Hepatic stellate cell (primary cell): Measurements from ENCODE around the gene RASSF1.
"Not testable (repeated sequence)": the region's sequence is repeated elsewhere in the genome, so short reads cannot be mapped to it uniquely, and the experiment has no call there.

Source experiments
- DNase-seq: peaks from one replicate; pipeline ENCODE4 v3.0.0; 2011; ENCODE audit warnings: low spot score

Gene RASSF1

DNA sequence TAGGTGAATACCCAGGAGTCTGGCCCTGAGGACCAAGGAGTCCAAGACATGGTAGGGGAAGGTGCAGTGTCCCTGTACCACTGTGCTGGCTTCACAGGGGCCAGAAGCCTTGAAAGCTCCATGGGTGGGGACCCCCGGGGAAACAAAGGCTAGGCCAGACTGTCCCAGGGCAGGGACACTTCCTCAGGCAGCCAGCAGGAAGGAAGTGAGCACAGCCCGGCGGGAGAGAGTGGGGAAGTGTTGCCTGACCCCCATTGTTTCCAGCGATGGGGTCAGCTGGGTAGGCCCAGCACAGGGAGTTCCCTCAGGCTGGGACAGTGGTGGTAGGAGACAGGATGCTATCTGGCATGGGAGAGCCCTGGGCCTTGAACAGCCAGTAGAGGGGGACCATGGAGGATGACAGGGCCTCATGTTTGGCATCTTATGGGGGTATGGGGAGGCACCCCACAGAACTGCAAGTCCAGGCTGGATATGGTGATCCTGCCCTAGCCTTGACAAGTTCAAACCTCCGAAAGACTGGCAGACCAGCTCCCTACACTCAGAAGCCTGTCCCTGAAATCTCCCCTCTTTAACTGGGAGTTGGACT lies 16.9 kb downstream of the RASSF1 start:
- no peak for DNase-seq

DNA sequence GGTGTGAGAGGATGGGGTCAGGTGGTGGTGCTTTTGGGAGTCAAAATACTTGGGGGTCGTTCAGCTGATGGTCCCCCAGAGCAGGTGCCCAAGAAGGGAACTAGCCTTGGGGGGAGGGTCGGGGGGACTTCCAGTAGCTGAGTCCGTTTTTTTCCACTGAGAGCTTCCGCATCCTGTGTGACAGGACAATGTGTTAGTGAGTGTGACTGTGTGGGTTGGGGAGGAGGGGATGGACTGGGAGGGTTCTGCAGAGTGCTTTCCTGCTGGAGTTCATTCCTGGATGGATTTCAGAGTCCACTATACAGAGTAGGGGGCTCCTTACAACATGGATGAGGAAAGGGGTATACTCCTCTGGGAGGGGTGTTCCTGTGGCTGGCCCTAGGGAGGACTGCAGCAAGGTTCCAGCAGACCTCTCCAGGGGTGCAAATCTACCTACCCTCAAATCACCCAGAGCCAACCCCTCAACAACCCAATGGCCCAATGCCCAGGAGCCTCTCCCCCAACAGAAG lies 17.5 kb downstream of the RASSF1 start:
- DNase-seq: no peak

DNA sequence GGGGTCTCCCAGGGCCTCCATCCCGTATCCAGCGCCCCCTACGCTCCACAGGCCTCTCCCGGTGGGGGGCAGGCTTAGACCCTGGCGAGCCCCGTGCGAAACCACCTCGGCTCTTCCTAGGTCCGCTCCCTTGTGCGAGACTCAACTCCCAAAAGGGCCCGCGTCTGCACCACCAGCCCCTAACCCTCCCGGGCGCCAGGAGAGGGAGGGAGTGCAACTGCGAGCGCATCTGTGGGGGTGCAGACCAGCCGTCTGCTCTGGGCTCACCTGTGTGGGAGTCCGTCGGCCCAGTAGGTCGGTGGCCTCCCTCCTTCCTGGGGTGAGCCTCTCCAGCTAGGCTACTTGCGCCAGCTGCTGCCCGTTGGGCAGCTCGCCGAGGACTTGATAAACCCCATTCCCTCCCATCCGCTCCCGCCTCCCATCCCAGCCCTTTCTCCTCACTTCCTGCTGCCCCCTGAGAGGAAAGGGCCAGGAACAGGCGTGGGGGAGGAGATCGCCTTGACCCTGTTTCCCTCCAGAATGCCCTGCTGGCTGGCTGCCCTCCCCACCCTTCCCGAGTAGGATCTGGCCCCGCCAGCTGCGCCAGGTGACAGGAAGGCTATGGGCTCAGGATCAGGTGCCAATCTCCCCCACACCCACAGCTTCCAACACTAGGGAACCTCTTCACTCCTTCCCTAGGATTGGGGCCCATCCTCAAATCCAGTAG lies 18.1 kb downstream of the RASSF1 start, which contains the start of gene HYAL2:
Gene HYAL2, minus strand, starts transcription at position 360 of the 706 bp plus-strand sequence. CDS start 2,256 bp downstream, outside the sequence.
- DNase-seq: no peak

DNA sequence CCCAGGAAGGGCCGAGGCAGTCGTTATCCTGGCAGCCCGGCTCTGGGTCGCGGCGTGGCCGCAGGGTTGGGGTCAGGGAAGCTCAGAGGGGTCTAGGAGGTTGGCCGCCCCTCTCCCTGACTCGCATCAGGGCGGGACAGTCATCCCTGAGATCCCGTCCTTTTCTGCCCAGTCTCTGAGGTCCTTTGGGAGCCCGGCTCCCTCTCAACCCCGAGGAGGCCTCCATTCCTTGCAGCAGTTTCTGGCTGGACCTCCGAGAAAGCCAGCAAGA lies 18.6 kb downstream of the RASSF1 start:
- no peak for DNase-seq

DNA sequence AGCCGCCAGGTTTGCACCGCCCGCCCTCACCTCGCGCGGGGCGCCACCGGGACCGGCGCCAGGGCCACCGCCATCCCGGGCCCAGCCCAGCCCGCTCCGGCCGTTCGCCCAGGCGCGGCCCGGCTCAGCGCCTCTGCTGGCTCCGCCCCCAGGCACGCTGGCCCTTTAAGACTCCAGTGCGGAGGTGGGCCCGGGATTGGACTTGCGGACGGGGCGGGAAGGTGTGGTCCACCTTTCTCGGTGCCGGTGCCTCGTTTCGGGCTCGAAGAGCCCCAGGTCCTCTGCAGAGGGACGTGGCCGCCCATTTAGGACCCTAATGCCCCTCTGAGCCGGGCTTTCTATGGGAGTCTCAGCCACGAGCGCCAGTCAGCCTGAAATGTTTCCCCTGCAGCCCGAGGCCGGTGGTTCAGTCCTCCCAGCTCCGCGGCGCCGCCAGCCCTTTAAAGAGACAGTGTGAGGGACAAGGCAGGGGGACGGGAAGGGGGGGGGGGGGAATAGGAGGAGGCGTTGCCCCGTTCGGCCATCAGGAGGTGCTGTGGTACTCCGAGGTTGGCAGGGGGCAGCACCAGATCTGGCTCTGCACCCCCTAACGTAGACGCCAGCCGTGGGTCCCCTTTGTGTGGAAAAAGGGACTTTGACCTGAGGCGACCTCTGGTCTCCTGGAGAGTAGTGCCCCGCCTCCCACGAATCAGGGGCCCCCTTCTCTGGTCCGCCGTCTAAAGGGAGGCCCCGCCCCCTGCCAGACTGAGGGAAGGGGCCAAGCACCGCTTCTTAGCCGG lies 19.1 kb downstream of the RASSF1 start:
- peak; percentile 96 for DNase-seq

DNA sequence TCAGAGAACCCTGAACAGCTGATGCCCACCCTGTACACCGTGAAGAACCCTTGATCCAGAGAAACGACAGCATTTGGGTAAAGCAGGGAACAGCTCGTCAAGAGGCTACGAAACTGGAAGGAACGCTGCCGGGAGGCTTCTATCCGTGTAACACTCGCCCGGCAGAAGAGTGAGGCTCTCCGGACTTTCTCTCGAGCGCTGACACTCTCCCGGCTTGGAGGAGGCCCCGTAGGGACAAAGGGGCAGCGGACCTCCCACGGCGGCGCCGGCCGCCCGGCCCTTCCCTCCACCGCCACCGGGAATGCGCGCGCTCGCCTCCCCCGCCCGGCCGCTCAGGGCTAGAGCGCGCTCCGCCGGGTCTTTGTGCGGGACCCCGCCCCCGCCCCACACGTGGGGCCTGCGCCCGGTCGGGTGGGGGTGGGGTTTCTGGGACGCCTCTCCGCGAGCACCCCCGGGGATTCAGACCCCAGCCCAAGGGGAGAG lies 19.7 kb downstream of the RASSF1 start:
- peak; percentile 79 for DNase-seq

DNA sequence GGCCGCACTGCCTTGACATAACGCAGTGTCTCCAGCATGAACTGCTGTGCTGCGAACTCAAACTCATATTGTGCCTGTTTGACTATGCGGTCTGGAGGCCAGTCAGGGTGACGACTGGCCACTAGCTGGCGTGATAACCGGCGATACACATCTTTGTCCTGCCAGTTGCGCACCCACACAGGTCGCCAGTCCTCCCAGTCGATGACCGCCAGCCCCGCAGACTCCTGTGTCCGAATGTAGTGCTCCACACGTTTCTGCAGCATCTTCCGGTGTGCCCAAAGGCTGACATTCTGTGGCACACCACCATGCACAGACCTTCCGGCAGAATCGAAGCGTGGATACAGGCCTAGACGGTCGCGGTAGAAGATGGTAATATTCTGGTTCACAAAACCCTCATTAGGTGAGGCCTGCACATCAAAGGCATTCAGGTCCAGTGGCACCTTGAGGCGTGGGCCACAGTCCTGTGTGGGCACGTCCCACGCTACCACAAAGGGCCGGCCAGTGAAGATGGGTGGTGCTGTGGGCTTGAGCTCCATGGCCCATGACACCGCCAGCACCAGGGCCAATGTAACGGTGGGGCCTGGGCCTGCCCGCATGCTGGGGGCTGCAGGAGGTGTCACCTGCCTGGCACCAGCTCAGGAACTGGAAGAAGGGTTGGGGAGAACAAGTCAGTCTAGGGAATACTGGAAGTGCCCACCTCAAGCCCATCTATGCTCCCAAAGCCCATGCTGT lies 20.6 kb downstream of the RASSF1 start:
- no peak for DNase-seq

DNA sequence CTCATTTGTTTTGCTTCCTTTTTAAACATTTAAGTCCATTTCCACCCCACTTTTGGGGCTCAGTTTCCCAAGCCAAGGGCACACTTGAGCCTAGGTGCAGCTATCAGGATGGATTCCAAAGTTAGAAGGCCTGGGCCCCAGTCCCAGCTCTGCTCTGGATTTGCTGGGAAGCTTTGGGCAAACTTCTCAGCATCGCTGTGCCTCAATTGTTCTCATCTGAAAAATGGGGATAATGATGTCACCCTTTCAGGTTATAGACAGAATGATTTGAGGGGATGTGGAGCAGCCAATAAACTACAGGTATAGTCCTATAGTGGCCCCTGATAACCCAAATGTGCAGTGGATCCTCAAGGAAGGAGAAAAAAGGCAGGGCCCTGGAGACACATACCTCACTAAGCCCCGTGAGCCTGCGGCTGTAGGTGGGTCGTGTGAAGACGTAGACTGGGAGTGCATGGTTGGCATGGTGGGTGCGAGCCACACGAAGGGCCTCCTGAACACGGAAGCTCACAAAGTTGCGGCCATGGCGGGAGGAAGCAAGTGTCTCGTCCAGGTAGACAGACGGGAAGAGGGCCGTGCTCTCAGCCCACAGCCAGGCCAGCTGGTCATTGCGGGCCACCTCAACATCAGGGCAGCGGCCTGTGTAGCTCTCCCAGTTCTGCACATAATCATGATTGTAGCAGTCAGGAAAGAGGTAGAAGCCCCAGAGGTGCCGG lies 21.3 kb downstream of the RASSF1 start:
- no peak for DNase-seq

DNA sequence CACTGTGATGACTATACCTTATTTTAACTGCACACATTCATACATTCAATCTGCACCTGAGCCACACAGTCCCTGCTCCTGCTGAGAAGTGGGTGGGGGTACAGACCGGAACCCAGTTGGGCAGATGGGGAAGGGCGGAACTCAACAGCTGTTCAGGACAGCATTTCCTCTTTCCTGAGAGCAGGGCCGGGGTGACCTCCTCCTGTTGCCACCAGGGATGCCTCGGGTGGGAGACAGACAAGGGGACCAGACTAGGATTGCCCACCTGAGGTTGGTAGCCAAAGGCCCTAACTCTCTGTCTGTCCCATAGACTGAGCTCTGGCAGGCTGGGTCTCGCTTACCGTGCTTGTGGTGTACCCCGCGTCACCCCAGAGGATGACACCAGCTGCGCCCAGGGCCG lies 22.0 kb downstream of the RASSF1 start:
- no peak for DNase-seq

DNA sequence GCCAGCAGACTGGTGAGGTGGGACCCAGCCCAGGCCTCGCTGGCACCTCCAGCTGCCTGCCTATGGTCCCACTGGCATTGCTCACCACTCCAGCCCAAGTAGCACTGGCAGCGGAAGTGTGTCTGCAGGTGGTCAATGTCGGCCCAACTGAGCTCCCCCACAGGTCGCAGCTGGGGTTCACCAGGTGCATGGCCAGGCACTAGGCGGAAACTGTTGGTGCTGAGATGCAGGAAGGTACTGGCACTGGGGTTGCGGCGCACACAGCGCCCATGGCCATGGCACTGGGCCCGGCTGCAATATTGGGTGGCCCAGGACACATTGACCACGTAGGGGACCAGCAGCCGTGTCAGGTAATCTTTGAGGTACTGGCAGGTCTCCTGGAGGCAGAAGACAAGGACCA lies 22.5 kb downstream of the RASSF1 start:
- DNase-seq: no peak

DNA sequence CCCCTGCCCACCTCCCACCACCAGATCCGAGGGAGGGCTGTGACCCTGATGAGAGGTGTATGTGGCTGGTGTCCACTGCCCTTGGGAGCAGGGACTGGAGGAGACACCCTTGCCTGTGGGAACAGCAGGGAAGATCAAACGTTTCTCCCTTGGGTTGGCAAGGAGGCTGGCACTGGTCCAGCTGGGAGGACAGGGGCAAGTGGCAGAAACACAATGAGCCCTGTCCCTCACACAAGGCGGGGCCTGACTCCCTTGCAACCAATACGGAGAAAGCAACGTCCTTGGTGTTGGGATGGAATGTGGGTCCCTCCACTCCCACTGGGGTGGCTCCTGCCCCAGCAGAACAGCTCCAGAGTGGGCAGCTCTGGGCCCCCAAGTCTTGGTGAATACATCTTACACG lies 23.3 kb downstream of the RASSF1 start:
- DNase-seq: no peak

DNA sequence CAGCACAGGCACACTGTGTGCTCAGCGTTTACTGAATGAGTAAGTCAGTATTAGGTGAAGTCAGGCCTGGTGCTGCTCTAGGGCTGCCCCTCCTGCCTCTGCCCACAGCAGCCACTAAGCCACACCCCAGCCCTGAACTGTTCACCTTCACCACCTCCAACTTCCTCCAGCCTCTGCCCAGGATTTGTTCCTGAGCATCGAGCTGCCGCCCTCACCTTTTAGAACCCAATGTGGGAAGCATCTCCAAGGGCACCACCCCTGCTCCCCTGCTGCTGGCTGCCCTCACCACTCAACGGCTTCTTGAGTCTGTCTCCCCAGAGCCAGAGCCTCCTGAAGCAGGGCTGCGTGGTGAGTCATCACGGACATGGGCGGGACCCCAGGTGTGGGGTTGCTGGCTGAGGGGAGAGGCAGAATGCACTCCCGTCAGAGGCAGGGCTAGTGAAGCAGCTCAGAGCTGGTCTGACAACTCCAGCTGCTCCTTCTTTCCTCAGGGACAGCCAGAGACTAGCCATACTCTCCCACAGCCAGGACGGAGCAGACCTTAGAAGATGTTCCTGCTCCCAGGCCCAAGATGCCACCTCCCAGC lies 23.9 kb downstream of the RASSF1 start:
- no peak for DNase-seq

DNA sequence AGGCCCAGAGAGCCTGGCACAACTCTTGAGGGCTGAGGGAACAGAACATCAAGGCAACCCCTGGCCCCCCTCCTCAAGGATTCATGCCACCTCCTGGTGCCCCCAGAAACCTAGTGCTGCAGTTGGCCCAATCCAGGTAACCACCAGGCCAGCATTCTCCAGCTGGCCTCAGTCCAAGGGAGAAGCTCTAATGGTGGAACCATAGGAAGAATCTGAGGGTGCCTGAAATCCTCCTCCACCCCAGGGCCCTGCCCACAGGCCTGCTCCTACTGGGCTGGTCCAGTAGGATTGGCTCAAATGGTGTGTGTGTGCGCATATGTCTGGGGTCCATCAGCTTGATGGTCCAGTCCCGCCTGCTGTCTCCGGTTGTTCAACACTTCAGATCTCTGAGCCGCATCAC lies 25.8 kb downstream of the RASSF1 start:
- DNase-seq: no peak

DNA sequence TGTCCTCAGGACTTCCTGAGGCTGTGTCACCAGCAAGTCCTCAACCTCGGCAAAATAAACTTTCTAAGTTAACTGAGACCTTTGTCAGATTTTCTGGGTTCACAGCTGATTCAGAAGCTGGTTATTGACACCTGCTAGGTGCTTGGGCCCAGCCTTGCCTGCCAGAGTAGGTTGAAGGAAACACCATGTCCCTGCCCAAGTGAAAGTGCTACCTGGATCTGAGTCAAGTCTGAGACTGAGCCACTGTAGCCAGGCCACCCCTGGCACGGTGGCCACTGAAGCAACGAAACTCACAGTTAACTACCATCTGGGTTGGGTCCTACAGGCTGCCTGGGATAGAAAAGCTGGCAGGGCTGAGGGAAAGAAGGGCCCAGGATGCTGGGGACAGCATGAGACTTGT lies 26.3 kb downstream of the RASSF1 start:
- no peak for DNase-seq

DNA sequence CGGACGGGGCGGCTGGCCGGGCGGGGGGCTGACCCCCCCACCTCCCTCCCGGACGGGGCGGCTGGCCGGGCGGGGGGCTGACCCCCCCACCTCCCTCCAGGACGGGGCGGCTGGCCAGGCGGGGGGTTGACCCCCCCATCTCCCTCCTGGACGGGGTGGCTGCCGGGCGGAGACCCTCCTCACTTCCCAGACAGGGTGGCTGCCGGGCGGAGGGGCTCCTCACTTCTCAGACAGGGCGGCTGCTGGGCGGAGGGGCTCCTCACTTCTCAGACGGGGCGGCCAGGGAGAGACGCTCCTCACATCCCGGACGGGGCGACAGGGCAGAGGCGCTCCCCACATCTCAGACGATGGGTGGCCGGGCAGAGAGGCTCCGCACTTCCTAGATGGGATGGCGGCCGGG lies 28.6 kb downstream of the RASSF1 start:
- DNase-seq: not testable (repeated sequence)

DNA sequence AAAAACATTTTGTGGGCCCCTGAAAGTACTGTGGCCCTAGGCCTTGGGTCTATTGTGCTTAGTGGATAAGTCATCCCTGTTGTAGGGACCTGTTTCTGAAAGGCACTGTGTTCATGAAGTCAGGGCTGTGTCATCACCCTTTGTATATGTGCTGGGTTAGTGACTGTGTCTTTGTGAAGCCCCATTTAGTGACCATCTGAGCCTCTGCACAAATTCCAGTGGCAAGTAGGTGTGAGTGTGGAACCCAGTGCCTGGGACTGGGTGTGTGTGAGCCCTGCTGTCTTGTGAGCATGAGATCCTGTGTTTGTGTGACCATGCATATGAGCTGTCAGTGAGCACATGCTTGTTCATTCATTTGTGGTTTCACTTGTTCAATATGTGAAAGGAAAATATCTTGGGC lies 36.0 kb downstream of the RASSF1 start:
- DNase-seq: no peak

DNA sequence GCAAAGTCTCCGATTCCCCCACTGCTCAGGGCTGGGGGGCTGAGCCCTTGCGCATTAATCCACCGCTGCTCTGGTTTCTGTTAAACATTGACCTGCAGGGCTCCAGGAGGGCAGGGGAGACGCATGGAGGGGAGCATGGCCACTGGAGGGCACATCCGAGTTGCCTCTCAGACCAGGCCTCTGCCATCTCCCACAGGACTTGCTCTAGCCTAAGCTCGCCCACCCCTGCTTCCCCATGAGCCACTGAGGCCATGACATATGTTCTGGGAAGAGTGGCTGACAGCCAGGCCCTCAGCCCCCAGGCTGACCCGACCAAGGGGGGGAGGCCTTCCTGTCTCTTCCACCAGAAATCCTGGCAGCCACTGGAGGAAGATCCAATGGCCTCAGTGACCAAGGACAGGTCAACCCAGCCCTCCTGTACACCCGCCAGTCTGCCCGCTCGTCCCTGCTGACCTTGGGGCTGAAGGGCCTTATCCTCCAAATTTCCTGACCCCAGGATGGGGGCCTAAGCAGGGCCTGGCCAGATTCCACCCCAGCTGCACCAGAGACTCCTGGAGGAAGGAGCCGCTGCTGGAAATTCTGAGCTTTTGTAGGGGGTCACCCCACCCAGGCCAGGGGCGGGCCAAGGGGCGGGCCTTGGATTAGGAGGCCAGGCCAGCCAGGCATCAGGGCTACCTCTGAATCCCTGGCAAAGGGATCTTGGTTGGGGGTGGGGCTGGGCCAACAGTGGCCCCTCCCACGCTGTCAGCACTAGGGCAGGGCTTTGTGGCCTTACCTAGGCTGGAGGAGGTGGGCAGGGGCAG lies 37.4 kb downstream of the RASSF1 start, which contains the start of gene HYAL1:
Gene HYAL1, minus strand, starts transcription at position 562 of the 803 bp plus-strand sequence. CDS start 618 bp downstream, outside the sequence.
- no peak for DNase-seq

DNA sequence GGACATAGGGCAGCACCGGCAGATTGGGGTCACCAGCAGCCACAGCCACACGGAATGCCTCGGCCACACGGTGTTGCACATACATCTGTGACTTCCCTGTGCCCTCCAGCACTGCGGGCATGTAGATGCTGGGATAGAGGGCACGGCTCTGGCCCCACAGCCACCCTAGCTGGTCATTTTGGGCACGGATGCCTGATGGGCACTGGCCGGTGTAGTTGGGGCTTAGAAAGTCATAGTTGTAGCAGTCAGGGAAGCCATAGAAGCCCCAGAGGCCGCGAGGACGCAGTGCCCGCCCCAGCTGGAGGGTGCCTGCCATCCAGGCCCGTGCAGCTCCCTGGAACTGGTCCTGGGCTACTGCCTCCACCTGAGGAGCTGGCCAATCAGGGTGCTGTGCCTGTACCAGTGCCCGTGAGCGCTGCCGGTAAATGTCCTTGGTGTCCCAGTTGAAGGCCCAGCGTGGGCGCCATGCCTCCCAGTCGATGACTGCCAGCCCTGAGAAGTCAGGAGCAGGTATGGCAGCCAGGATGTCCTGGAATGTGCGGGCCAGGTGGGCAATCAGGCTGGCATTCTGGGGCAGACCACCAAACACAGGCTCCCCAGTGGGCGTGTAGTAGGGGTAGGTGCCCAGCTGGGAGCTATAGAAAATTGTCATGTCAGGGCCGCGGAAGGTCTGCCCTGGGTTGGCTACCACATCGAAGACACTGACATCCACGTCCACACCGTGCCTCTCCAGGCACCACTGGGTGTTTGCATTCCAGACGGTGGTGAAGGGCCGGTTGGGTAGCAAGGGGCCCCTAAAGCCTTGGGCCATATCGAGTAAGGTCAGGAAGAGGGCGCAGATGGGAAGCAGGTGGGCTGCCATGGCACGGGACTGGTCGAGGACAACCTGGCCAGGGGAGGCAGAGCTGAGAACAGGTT lies 38.3 kb downstream of the RASSF1 start:
- no peak for DNase-seq

DNA sequence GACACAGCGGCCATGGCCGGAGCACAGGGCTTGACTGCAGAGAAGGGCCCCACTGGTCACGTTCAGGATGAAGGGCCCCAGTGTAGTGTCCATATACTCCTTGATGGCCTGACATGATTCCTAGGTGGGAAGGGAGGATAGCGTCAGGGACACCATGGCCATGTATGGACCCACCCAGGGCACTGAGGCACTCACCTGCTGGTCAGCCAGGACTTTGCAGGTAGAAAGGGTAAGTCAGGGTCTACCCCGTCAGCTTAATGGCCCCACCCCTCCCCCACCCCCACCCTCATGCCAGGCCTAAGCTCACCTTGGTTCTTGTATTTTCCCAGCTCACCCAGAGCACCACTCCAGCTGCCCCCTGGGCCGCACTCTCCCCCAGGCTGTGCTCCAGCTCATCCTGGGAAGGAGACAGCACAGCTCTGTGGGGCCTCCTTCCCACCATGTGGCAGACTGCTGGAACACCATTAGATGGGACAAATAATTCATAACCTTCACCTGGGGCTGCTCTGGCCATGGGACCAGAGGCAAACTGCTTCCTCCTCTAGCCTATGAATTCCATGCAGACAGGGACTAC lies 39.9 kb downstream of the RASSF1 start:
- DNase-seq: no peak
